IMR-90 (cell line): ENCODE results near the gene RETN. TPM values are rescaled to one million over a fixed set of nuclear protein-coding genes. Genes with fewer than 3 reads are reported as not detected.

Source experiments
- ATAC-seq: fragments of 200-7000 bp; cut with Tn5 transposase; 2 replicates; pipeline ENCODE4 v1.9.1; 2020; ENCODE audit warnings: low read depth, mild to moderate bottlenecking, moderate library complexity
- BruUV-seq: library from RNA; stranded (reverse); fragments of 400-500 nt; replicated peaks from 2 replicates; lab custom pipeline; 2021; lab: Mats Ljungman, UMichigan
- CTCF ChIA-PET: fragments of 300-600 bp; formaldehyde crosslinking; extraction: SDS; loops from one replicate; lab custom pipeline; 2021; ENCODE audit warnings: antibody characterized with exemption; lab: Yijun Ruan, JAX
- POLR2A ChIA-PET: fragments of 300-600 bp; sonication (Branson Sonifier 250); formaldehyde crosslinking; loops from one replicate; lab custom pipeline; 2022; ENCODE audit warnings: antibody characterized with exemption; ENCODE audit not compliant: unreplicated experiment; lab: Charles Lee
- DNase-seq: peaks from one replicate; pipeline ENCODE4 v3.0.0; 2013
- H2AFZ ChIP-seq: replicated peaks from 2 replicates; pipeline ENCODE3; 2013; ENCODE audit warnings: low read length, mild to moderate bottlenecking; ENCODE audit not compliant: poor library complexity
- H2AK5ac ChIP-seq: 2 replicates; pipeline ENCODE4 v1.6.1; 2013; ENCODE audit warnings: low read depth, low read length, inconsistent platforms
- H2AK9ac ChIP-seq: replicated peaks from 2 replicates; pipeline ENCODE3; 2013; ENCODE audit warnings: mild to moderate bottlenecking, low read depth, low read length, moderate library complexity; ENCODE audit not compliant: poor library complexity
- H2BK120ac ChIP-seq: 2 replicates; pipeline ENCODE4 v1.6.1; 2013; ENCODE audit warnings: low read depth, low read length, inconsistent platforms
- H2BK15ac ChIP-seq: 3 replicates; pipeline ENCODE4 v1.6.1; 2013; ENCODE audit warnings: low read depth, low read length, inconsistent platforms
- H2BK20ac ChIP-seq: 2 replicates; pipeline ENCODE4 v1.6.1; 2013; ENCODE audit warnings: low read depth, mild to moderate bottlenecking, inconsistent platforms, low read length, moderate library complexity
- H2BK5ac ChIP-seq: 2 replicates; pipeline ENCODE4 v1.6.1; 2013; ENCODE audit warnings: mild to moderate bottlenecking, low read depth, low read length, inconsistent platforms; ENCODE audit not compliant: poor library complexity, severe bottlenecking
- H3K14ac ChIP-seq: replicated peaks from 2 replicates; pipeline ENCODE4 v1.6.1; 2013; ENCODE audit warnings: low read depth, low read length, inconsistent platforms
- H3K18ac ChIP-seq: 2 replicates; pipeline ENCODE4 v1.6.1; 2013; ENCODE audit warnings: low read depth, low read length, control low read depth
- H3K23ac ChIP-seq: 2 replicates; pipeline ENCODE4 v1.6.1; 2013; ENCODE audit warnings: low read depth, low read length, inconsistent platforms
- H3K27ac ChIP-seq: 2 replicates; pipeline ENCODE4 v1.5.1; 2013; ENCODE audit warnings: mild to moderate bottlenecking, control low read depth, low read length; ENCODE audit not compliant: insufficient read depth
- H3K27me3 ChIP-seq: 2 replicates; pipeline ENCODE4 v1.6.1; 2013; ENCODE audit warnings: low read length; ENCODE audit not compliant: control insufficient read depth, insufficient read depth
- H3K36me3 ChIP-seq: 2 replicates; pipeline ENCODE4 v1.6.1; 2013; ENCODE audit warnings: low read length, mixed read lengths; ENCODE audit not compliant: control insufficient read depth, insufficient read depth
- H3K4ac ChIP-seq: 2 replicates; pipeline ENCODE4 v1.6.1; 2013; ENCODE audit warnings: low read depth, low read length, inconsistent platforms
- H3K4me1 ChIP-seq: 2 replicates; pipeline ENCODE4 v1.6.1; 2013; ENCODE audit warnings: low read length, mixed read lengths; ENCODE audit not compliant: control insufficient read depth, insufficient read depth
- H3K4me2 ChIP-seq: 2 replicates; pipeline ENCODE4 v1.6.1; 2013; ENCODE audit warnings: low read depth, mild to moderate bottlenecking, control low read depth, low read length, moderate library complexity
- H3K4me3 ChIP-seq: 2 replicates; pipeline ENCODE4 v1.5.1; 2013; ENCODE audit warnings: low read depth, mild to moderate bottlenecking, control low read depth, low read length, moderate library complexity; ENCODE audit not compliant: insufficient read depth
- H3K56ac ChIP-seq: 2 replicates; pipeline ENCODE4 v1.6.1; 2013; ENCODE audit warnings: low read length, inconsistent platforms; ENCODE audit not compliant: insufficient read depth; ENCODE audit errors: extremely low read depth
- H3K79me1 ChIP-seq, 2 experiments: 2 replicates each; pipeline ENCODE4 v1.6.1; 2013; ENCODE audit warnings: low read length in 2 of 2, inconsistent platforms in 1 of 2, low read depth in 1 of 2
- H3K9ac ChIP-seq: 2 replicates; pipeline ENCODE4 v1.6.1; 2013; ENCODE audit warnings: low read depth, low read length, control low read depth
- H3K9me1 ChIP-seq: 2 replicates; pipeline ENCODE4 v1.6.1; 2013; ENCODE audit warnings: low read length, inconsistent platforms; ENCODE audit not compliant: insufficient read depth
- H3K9me3 ChIP-seq: 2 replicates; pipeline ENCODE4 v1.6.1; 2013; ENCODE audit warnings: low read length; ENCODE audit not compliant: control insufficient read depth, insufficient read depth
- H4K20me1 ChIP-seq: 2 replicates; pipeline ENCODE4 v1.6.1; 2013; ENCODE audit warnings: low read length, inconsistent platforms; ENCODE audit not compliant: insufficient read depth
- H4K5ac ChIP-seq: 2 replicates; pipeline ENCODE4 v1.6.1; 2013; ENCODE audit warnings: mild to moderate bottlenecking, low read depth, low read length, control low read depth
- H4K8ac ChIP-seq, 2 experiments: 2 replicates each; pipeline ENCODE4 v1.6.1; 2013; ENCODE audit warnings: low read depth in 2 of 2, low read length in 2 of 2, control low read depth in 1 of 2, inconsistent platforms in 1 of 2
- H4K91ac ChIP-seq: 2 replicates; pipeline ENCODE4 v1.6.1; 2013; ENCODE audit warnings: low read depth, low read length, inconsistent platforms; ENCODE audit not compliant: insufficient read depth
- BHLHE40 ChIP-seq: fragments of 150-350 bp; IDR thresholded peaks from 2 replicates; pipeline ENCODE4 v1.6.1; 2016; ENCODE audit warnings: mild to moderate bottlenecking, low read depth, low read length
- CEBPB ChIP-seq: IDR thresholded peaks from 2 replicates; pipeline ENCODE4 v1.6.1; 2012; ENCODE audit warnings: low read depth, low read length, improper control_type of control experiment
- CHD1 ChIP-seq: IDR thresholded peaks from 2 replicates; pipeline ENCODE4 v1.6.1; 2012; ENCODE audit warnings: low read depth, low read length, improper control_type of control experiment
- FOS ChIP-seq: fragments of 150-350 bp; IDR thresholded peaks from 2 replicates; pipeline ENCODE4 v1.6.1; 2016; ENCODE audit warnings: low read depth, low read length
- MAFK ChIP-seq: IDR thresholded peaks from 2 replicates; pipeline ENCODE4 v1.6.1; 2012; ENCODE audit warnings: low read depth, low read length, improper control_type of control experiment
- MAZ ChIP-seq: IDR thresholded peaks from 2 replicates; pipeline ENCODE4 v1.6.1; 2012; ENCODE audit warnings: low read depth, mild to moderate bottlenecking, low read length, improper control_type of control experiment, moderate library complexity, borderline replicate concordance
- MXI1 ChIP-seq: IDR thresholded peaks from 2 replicates; pipeline ENCODE4 v1.6.1; 2012; ENCODE audit warnings: low read depth, mild to moderate bottlenecking, low read length, moderate library complexity, borderline replicate concordance
- NFE2L2 ChIP-seq: fragments of 150-350 bp; IDR thresholded peaks from 2 replicates; pipeline ENCODE4 v1.6.1; 2016; ENCODE audit warnings: low read depth, mild to moderate bottlenecking, low read length
- POLR2A ChIP-seq: IDR thresholded peaks from 2 replicates; pipeline ENCODE4 v1.6.1; 2012; ENCODE audit warnings: mild to moderate bottlenecking, low read depth, low read length
- RAD21 ChIP-seq: IDR thresholded peaks from 2 replicates; pipeline ENCODE4 v1.6.1; 2012; ENCODE audit warnings: low read length, improper control_type of control experiment
- RCOR1 ChIP-seq: IDR thresholded peaks from 2 replicates; pipeline ENCODE4 v1.6.1; 2012; ENCODE audit warnings: mild to moderate bottlenecking, low read length, improper control_type of control experiment; ENCODE audit not compliant: insufficient replicate concordance
- RFX5 ChIP-seq: IDR thresholded peaks from 2 replicates; pipeline ENCODE4 v1.8.0; 2012; ENCODE audit warnings: low read depth, mild to moderate bottlenecking, low read length, moderate library complexity
- SMC3 ChIP-seq: fragments of 150-350 bp; IDR thresholded peaks from 2 replicates; pipeline ENCODE4 v1.6.1; 2016; ENCODE audit warnings: low read depth, mild to moderate bottlenecking, antibody characterized with exemption, low read length, moderate library complexity
- USF2 ChIP-seq: fragments of 150-350 bp; IDR thresholded peaks from 2 replicates; pipeline ENCODE4 v1.6.1; 2017; ENCODE audit warnings: mild to moderate bottlenecking, antibody characterized with exemption, low read length, low read depth
- WGBS, 2 experiments: methylation state at CpG; one replicate each; pipeline versions ENCODE4 v1.1.5 to v1.1.7; 2013; ENCODE audit warnings: missing lambda C conversion rate in 2 of 2; ENCODE audit not compliant: insufficient read length in 1 of 2; ENCODE audit errors: extremely low coverage in 2 of 2; 5-methylcytosine and 5-hydroxymethylcytosine counted together
- dilution Hi-C: fragments of 300-500 bp; cut with HindIII; formaldehyde crosslinking; loops from one replicate; pipeline ENCODE4 v1.14.3; 2018; ENCODE audit warnings: low sequenced_read_pairs; ENCODE audit not compliant: unreplicated experiment
- in situ Hi-C: fragments of 300-500 bp; cut with MboI; formaldehyde crosslinking; loops from 3 replicates; pipeline ENCODE4 v1.14.3; 2019; ENCODE audit warnings: low sequenced_read_pairs, inconsistent platforms, mixed read lengths
- intact Hi-C: fragments of 100-400 bp; cut with micrococcal nuclease; formaldehyde crosslinking; loops from 2 replicates; pipeline ENCODE4 v1.10.0; 2022
- polyA plus RNA-seq, 3 experiments: library from polyadenylated mRNA; depleted of rRNA; stranded (reverse); fragments of >200 nt; gene quantifications; 2 replicates each; pipeline ENCODE4 v1.2.3, GENCODE V29; 2012; ENCODE audit warnings: low replicate concordance in 1 of 3
- total RNA-seq: library from RNA; depleted of rRNA; stranded (reverse); fragments of >200 nt; gene quantifications from 2 replicates; pipeline ENCODE4 v1.2.3, GENCODE V29; 2012
- TF ChIP-seq, protein P1 (sequence below): conservative IDR thresholded peaks from 2 replicates; pipeline ENCODE4 v1.5.1; 2012; ENCODE audit warnings: mild to moderate bottlenecking, low read depth, low read length, improper control_type of control experiment
- TF ChIP-seq, protein P2 (sequence below): fragments of 150-350 bp; IDR thresholded peaks from 2 replicates; pipeline ENCODE4 v1.6.1; 2016; ENCODE audit warnings: low read depth, mild to moderate bottlenecking, low read length, moderate library complexity, borderline replicate concordance

RETN gene
- total and polyA plus RNA-seq, 2 of the 4 experiments (the other 2 are of a cell fraction), result not detected

- H2AFZ ChIP-seq, result no peak overlapping the region
- POLR2A ChIA-PET, result no interaction called here
- H3K27ac ChIP-seq, result no peak overlapping the region
- TF ChIP-seq FOS (no peak), CEBPB (no peak), CHD1 (no peak), USF2 (no peak), MAZ (no peak), RAD21 (no peak), BHLHE40 (no peak), RFX5 (no peak), MAFK (no peak), RCOR1 (no peak), POLR2A (no peak), SMC3 (no peak), MXI1 (no peak), NFE2L2 (no peak)
- TF ChIP-seq, protein P1, sequence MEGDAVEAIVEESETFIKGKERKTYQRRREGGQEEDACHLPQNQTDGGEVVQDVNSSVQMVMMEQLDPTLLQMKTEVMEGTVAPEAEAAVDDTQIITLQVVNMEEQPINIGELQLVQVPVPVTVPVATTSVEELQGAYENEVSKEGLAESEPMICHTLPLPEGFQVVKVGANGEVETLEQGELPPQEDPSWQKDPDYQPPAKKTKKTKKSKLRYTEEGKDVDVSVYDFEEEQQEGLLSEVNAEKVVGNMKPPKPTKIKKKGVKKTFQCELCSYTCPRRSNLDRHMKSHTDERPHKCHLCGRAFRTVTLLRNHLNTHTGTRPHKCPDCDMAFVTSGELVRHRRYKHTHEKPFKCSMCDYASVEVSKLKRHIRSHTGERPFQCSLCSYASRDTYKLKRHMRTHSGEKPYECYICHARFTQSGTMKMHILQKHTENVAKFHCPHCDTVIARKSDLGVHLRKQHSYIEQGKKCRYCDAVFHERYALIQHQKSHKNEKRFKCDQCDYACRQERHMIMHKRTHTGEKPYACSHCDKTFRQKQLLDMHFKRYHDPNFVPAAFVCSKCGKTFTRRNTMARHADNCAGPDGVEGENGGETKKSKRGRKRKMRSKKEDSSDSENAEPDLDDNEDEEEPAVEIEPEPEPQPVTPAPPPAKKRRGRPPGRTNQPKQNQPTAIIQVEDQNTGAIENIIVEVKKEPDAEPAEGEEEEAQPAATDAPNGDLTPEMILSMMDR, result no peak
- TF ChIP-seq, protein P2, sequence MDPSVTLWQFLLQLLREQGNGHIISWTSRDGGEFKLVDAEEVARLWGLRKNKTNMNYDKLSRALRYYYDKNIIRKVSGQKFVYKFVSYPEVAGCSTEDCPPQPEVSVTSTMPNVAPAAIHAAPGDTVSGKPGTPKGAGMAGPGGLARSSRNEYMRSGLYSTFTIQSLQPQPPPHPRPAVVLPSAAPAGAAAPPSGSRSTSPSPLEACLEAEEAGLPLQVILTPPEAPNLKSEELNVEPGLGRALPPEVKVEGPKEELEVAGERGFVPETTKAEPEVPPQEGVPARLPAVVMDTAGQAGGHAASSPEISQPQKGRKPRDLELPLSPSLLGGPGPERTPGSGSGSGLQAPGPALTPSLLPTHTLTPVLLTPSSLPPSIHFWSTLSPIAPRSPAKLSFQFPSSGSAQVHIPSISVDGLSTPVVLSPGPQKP, result no peak
- H3K18ac ChIP-seq, result no peak overlapping the region
- no peak overlapping the region for H4K91ac ChIP-seq
- H3K4me3 ChIP-seq, result no peak overlapping the region
- H3K36me3 ChIP-seq, result no peaks in the 10 kb centered on the region
- H3K9ac ChIP-seq, result no peak overlapping the region
- H3K9me1 ChIP-seq, result no peaks in the 10 kb centered on the region
- H2BK15ac ChIP-seq, result no peak overlapping the region
- H3K27me3 ChIP-seq, result peaks cover 3% of the 10 kb centered on the region; the same call in 1 of the 2 replicates
- no peak overlapping the region for H2AK5ac ChIP-seq
- peaks cover 2% of the 10 kb centered on the region; the same call in 1 of the 2 replicates for H3K9me3 ChIP-seq
- H2AK9ac ChIP-seq, result no peak overlapping the region
- intact Hi-C loops, result no loop called here
- no peak overlapping the region for H2BK120ac ChIP-seq
- H4K20me1 ChIP-seq, result peaks cover 10% of the 10 kb centered on the region; the same call in 1 of the 2 replicates
- CTCF ChIA-PET, result no interaction called here
- H2BK5ac ChIP-seq, result no peak overlapping the region
- H3K4me1 ChIP-seq, result no peaks in the 10 kb centered on the region
- H3K4ac ChIP-seq, result no peak overlapping the region
- H3K4me2 ChIP-seq, result no peak overlapping the region
- in situ Hi-C loops, result loop anchor here (10.0 kb wide), 1 partner anchor 106 kb away; no protein-coding TSS in a partner anchor
- BruUV-seq, result no TSS peak
- dilution Hi-C loops, result no loop called here
- ATAC-seq (no peak), DNase-seq (no peak)
- WGBS, 2 experiments, result 20% methylated on average over 5 of the region's 23 CpGs; no CpG with 5 or more reads in 1 of the 2 experiments
- H2BK20ac ChIP-seq, result no peak overlapping the region
- H4K5ac ChIP-seq, result no peak overlapping the region
- H3K56ac ChIP-seq, result no peak overlapping the region
- H3K79me1 ChIP-seq, result no peaks in the 10 kb centered on the region
- no peak overlapping the region for H3K23ac ChIP-seq
- H3K14ac ChIP-seq, result no peak overlapping the region
- H4K8ac ChIP-seq, result no peak overlapping the region
These were observed 20.3 kb downstream of the RETN start for GRCh38 chr19:7689165-7689564.
